GM23338 (cell line): Measurements from ENCODE around the gene PLD1. TPM values are rescaled to one million over a fixed set of nuclear protein-coding genes. Genes with fewer than 3 reads are reported as not detected.

ENCODE experiments used
- ATAC-seq: fragments of 200-7000 bp; cut with Tn5 transposase; 3 replicates; pipeline ENCODE4 v1.9.1; 2020
- DNase-seq: peaks from one replicate; pipeline ENCODE4 v3.0.0-alpha.2; 2015; ENCODE audit warnings: low spot score
- H2AFZ ChIP-seq: fragments of 200-600 bp; sonication (generic); 2 replicates; pipeline ENCODE4 v1.8.0; 2016; ENCODE audit warnings: antibody characterized with exemption, mild to moderate bottlenecking, moderate library complexity
- H3F3A ChIP-seq: fragments of 200-600 bp; sonication (generic); replicated peaks from 2 replicates; pipeline ENCODE4 v1.8.0; 2017; ENCODE audit warnings: antibody characterized with exemption, mixed run types, low read depth
- H3K27ac ChIP-seq: fragments of 200-600 bp; sonication (generic); 2 replicates; pipeline ENCODE4 v1.6.1; 2016; ENCODE audit warnings: low read depth
- H3K27me3 ChIP-seq: fragments of 200-600 bp; sonication (generic); 2 replicates; pipeline ENCODE4 v1.8.0; 2016; ENCODE audit warnings: mild to moderate bottlenecking, mixed run types, moderate library complexity; ENCODE audit not compliant: insufficient read depth
- H3K36me3 ChIP-seq: fragments of 200-600 bp; sonication (generic); 2 replicates; pipeline ENCODE4 v1.8.0; 2016; ENCODE audit warnings: mild to moderate bottlenecking; ENCODE audit not compliant: insufficient read depth
- H3K4me1 ChIP-seq: fragments of 200-600 bp; sonication (generic); 2 replicates; pipeline ENCODE4 v1.8.0; 2016; ENCODE audit warnings: mild to moderate bottlenecking, moderate library complexity; ENCODE audit not compliant: insufficient read depth
- H3K4me2 ChIP-seq: fragments of 200-600 bp; sonication (generic); 2 replicates; pipeline ENCODE4 v1.7.1; 2017; ENCODE audit warnings: mixed run types
- H3K4me3 ChIP-seq: fragments of 200-600 bp; sonication (generic); 2 replicates; pipeline ENCODE4 v1.6.1; 2016; ENCODE audit warnings: mixed run types
- H3K79me2 ChIP-seq: fragments of 200-600 bp; sonication (generic); replicated peaks from 2 replicates; pipeline ENCODE4 v1.8.0; 2017; ENCODE audit warnings: mild to moderate bottlenecking; ENCODE audit not compliant: insufficient read depth
- H3K9me2 ChIP-seq: fragments of 200-600 bp; sonication (generic); 2 replicates; pipeline ENCODE4 v1.8.0; 2017; ENCODE audit not compliant: insufficient read depth
- H4K20me1 ChIP-seq: fragments of 200-600 bp; sonication (generic); replicated peaks from 2 replicates; pipeline ENCODE4 v1.8.0; 2017; ENCODE audit warnings: mild to moderate bottlenecking; ENCODE audit not compliant: insufficient read depth
- H3K27ac Mint-ChIP-seq: 2 replicates; pipeline ENCODE4 v1.8.0; 2020; ENCODE audit warnings: inconsistent platforms, mild to moderate bottlenecking, moderate library complexity, mixed read lengths
- H3K27me3 Mint-ChIP-seq: 3 replicates; pipeline ENCODE4 v1.8.0; 2022; ENCODE audit warnings: low read depth, mild to moderate bottlenecking, moderate library complexity, mixed read lengths, inconsistent platforms; ENCODE audit not compliant: insufficient read depth, poor library complexity
- H3K36me3 Mint-ChIP-seq: 3 replicates; pipeline ENCODE4 v1.8.0; 2021; ENCODE audit warnings: low read depth, mild to moderate bottlenecking, inconsistent platforms, moderate library complexity, mixed read lengths
- H3K4me1 Mint-ChIP-seq: 3 replicates; pipeline ENCODE4 v1.8.0; 2020; ENCODE audit warnings: mild to moderate bottlenecking, inconsistent platforms, mixed read lengths
- H3K4me3 Mint-ChIP-seq: 3 replicates; pipeline ENCODE4 v1.8.0; 2021; ENCODE audit warnings: moderate library complexity, mild to moderate bottlenecking, inconsistent platforms, mixed read lengths
- H3K9me3 Mint-ChIP-seq: 3 replicates; pipeline ENCODE4 v1.8.0; 2020; ENCODE audit warnings: moderate library complexity, mild to moderate bottlenecking, inconsistent platforms, mixed read lengths
- CREB1 ChIP-seq: fragments of 250-450 bp; sonication (Bioruptor Pico); IDR thresholded peaks from 2 replicates; pipeline ENCODE4 v1.5.0; 2020; ENCODE audit warnings: low read depth, mild to moderate bottlenecking, moderate library complexity
- EZH2phosphoT487 ChIP-seq: fragments of 200-600 bp; sonication (generic); IDR thresholded peaks from one replicate; pipeline ENCODE4 v1.8.1; 2018; ENCODE audit warnings: antibody characterized with exemption; ENCODE audit not compliant: unreplicated experiment
- JUNB ChIP-seq: IDR thresholded peaks from one replicate; pipeline ENCODE4 v1.6.1; 2016; ENCODE audit warnings: antibody characterized with exemption; ENCODE audit not compliant: unreplicated experiment
- POLR2AphosphoS5 ChIP-seq: IDR thresholded peaks from 2 replicates; pipeline ENCODE4 v1.6.1; 2016; ENCODE audit warnings: antibody characterized with exemption, low read depth
- STAT1 ChIP-seq: IDR thresholded peaks from one replicate; pipeline ENCODE4 v1.6.1; 2016; ENCODE audit warnings: antibody characterized with exemption; ENCODE audit not compliant: unreplicated experiment
- ZNF114 ChIP-seq: fragments of 250-450 bp; sonication (Bioruptor Pico); IDR thresholded peaks from 2 replicates; pipeline ENCODE4 v1.5.0; 2020; ENCODE audit warnings: mild to moderate bottlenecking, moderate library complexity
- ZNF331 ChIP-seq: fragments of 250-450 bp; sonication (Bioruptor Pico); IDR thresholded peaks from 2 replicates; pipeline ENCODE4 v1.5.0; 2020; ENCODE audit warnings: low read depth, mild to moderate bottlenecking, moderate library complexity
- polyA plus RNA-seq: library from polyadenylated mRNA; unstranded; fragments of >200 nt; fragmentation: Nextera tagmentation; extraction: Ambion mirVana; gene quantifications from 2 replicates; pipeline ENCODE4 v1.2.1, GENCODE V29; 2016
- total RNA-seq: library from RNA; depleted of rRNA; stranded (reverse); fragments of >200 nt; shearing (Covaris generic); gene quantifications from 2 replicates; pipeline ENCODE4 v1.2.3, GENCODE V29; 2014
- TF ChIP-seq, protein P1 (sequence below): IDR thresholded peaks from 2 replicates; pipeline ENCODE4 v1.6.1; 2016; ENCODE audit warnings: antibody characterized with exemption
- TF ChIP-seq, protein P2 (sequence below): IDR thresholded peaks from one replicate; pipeline ENCODE4 v1.6.1; 2018; ENCODE audit warnings: antibody characterized with exemption; ENCODE audit not compliant: unreplicated experiment
- TF ChIP-seq, protein P3 (sequence below): fragments of 250-450 bp; sonication (Bioruptor Pico); IDR thresholded peaks from 2 replicates; pipeline ENCODE4 v1.5.0; 2020; ENCODE audit warnings: mild to moderate bottlenecking, moderate library complexity
- TF ChIP-seq, protein P4 (sequence below), 2 experiments: fragments of 200-600 bp in 1 of 2; sonication (generic) in 1 of 2; conservative IDR thresholded peaks; 2 replicates each; pipeline versions ENCODE4 v1.5.1 to v1.6.1; 2016 to 2017; ENCODE audit warnings: antibody characterized with exemption in 2 of 2, low read depth in 2 of 2, mild to moderate bottlenecking in 2 of 2, moderate library complexity in 1 of 2

The PLD1 gene
- total and polyA plus RNA-seq, 2 experiments from 2014 or later = 1.4 to 2.2 TPM

DNA sequence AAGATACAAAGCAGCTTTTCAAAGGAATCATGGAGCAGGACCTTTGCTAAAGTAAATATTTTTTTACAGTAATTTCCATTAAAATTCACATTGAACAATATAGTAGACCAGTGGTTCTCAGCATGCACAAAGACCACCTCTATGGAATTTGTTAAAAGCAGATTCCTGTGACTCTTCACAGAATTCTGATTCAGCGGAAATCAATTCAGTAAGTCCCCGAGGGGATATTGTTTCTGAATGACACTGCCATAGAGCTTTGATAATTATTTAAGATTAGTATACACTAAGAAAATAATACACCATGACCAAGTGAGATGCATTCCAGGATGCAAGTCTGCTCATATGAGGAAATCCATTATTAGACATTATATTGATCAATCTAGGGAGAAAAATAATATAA is 188.2 kb downstream of the PLD1 start (continued):
- TF ChIP-seq, protein P1, sequence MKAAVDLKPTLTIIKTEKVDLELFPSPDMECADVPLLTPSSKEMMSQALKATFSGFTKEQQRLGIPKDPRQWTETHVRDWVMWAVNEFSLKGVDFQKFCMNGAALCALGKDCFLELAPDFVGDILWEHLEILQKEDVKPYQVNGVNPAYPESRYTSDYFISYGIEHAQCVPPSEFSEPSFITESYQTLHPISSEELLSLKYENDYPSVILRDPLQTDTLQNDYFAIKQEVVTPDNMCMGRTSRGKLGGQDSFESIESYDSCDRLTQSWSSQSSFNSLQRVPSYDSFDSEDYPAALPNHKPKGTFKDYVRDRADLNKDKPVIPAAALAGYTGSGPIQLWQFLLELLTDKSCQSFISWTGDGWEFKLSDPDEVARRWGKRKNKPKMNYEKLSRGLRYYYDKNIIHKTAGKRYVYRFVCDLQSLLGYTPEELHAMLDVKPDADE = no peak
- no peak for TF ChIP-seq ZNF114 (CRISPR knock-in tag)

DNA sequence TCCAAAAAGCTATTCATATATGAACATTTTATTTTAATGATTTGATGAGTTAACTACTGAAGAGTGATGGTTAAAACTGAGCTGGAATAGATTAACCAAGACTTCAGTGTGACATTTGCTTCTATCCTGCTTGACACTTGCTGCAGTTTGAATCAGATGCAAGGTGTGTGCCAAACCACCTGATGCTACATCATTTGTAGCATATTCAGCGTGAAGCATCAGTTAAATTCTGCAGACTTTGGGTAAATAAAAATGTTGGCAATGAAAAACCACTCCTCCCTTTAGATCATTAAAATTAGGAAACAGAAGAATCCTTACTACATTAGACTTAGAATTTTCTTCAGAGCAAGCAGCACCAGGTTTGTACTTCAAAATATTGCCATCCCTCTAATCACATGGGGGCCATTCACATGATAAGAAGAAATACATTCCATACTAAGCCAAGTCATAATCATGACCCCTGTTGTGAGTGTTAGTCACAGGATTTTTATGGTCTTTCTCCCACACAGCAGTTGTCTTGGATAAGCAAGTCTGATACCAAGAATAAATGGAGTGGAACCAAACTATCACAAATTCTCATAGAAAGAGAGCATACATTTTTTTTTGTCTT is 189.4 kb downstream of the PLD1 start:
- Histone ChIP-seq H4K20me1 (no peaks in the 10 kb centered on the region), H3K79me2 (no peaks in the 10 kb centered on the region), H3K36me3 (peaks cover 4% of the 10 kb centered on the region; the same call in 1 of the 2 replicates), H3K9me2 (no peaks in the 10 kb centered on the region), H3F3A (no peaks in the 10 kb centered on the region), H3K27ac (no peak overlapping the region), H3K4me2 (no peak overlapping the region), H3K4me3 (no peak overlapping the region), H3K27me3 (no peaks in the 10 kb centered on the region), H3K4me1 (no peaks in the 10 kb centered on the region), H2AFZ (no peak overlapping the region)
- ATAC-seq (no peak), DNase-seq (no peak)
- Mint-ChIP-seq H3K36me3 (peaks cover 20% of the 10 kb centered on the region), H3K27ac (no peak overlapping the region), H3K4me3 (no peak overlapping the region), H3K27me3 (peaks cover 2% of the 10 kb centered on the region), H3K4me1 (no peaks in the 10 kb centered on the region), H3K9me3 (peaks cover 26% of the 10 kb centered on the region)
- TF ChIP-seq ZNF331 (CRISPR knock-in tag) (no peak), CREB1 (CRISPR knock-in tag) (no peak), STAT1 (no peak), ZNF114 (CRISPR knock-in tag) (no peak), EZH2phosphoT487 (no peak), JUNB (no peak), POLR2AphosphoS5 (no peak)
- TF ChIP-seq, protein P1 = no peak
- TF ChIP-seq, protein P2, sequence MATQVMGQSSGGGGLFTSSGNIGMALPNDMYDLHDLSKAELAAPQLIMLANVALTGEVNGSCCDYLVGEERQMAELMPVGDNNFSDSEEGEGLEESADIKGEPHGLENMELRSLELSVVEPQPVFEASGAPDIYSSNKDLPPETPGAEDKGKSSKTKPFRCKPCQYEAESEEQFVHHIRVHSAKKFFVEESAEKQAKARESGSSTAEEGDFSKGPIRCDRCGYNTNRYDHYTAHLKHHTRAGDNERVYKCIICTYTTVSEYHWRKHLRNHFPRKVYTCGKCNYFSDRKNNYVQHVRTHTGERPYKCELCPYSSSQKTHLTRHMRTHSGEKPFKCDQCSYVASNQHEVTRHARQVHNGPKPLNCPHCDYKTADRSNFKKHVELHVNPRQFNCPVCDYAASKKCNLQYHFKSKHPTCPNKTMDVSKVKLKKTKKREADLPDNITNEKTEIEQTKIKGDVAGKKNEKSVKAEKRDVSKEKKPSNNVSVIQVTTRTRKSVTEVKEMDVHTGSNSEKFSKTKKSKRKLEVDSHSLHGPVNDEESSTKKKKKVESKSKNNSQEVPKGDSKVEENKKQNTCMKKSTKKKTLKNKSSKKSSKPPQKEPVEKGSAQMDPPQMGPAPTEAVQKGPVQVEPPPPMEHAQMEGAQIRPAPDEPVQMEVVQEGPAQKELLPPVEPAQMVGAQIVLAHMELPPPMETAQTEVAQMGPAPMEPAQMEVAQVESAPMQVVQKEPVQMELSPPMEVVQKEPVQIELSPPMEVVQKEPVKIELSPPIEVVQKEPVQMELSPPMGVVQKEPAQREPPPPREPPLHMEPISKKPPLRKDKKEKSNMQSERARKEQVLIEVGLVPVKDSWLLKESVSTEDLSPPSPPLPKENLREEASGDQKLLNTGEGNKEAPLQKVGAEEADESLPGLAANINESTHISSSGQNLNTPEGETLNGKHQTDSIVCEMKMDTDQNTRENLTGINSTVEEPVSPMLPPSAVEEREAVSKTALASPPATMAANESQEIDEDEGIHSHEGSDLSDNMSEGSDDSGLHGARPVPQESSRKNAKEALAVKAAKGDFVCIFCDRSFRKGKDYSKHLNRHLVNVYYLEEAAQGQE = no peak
- TF ChIP-seq, protein P3, sequence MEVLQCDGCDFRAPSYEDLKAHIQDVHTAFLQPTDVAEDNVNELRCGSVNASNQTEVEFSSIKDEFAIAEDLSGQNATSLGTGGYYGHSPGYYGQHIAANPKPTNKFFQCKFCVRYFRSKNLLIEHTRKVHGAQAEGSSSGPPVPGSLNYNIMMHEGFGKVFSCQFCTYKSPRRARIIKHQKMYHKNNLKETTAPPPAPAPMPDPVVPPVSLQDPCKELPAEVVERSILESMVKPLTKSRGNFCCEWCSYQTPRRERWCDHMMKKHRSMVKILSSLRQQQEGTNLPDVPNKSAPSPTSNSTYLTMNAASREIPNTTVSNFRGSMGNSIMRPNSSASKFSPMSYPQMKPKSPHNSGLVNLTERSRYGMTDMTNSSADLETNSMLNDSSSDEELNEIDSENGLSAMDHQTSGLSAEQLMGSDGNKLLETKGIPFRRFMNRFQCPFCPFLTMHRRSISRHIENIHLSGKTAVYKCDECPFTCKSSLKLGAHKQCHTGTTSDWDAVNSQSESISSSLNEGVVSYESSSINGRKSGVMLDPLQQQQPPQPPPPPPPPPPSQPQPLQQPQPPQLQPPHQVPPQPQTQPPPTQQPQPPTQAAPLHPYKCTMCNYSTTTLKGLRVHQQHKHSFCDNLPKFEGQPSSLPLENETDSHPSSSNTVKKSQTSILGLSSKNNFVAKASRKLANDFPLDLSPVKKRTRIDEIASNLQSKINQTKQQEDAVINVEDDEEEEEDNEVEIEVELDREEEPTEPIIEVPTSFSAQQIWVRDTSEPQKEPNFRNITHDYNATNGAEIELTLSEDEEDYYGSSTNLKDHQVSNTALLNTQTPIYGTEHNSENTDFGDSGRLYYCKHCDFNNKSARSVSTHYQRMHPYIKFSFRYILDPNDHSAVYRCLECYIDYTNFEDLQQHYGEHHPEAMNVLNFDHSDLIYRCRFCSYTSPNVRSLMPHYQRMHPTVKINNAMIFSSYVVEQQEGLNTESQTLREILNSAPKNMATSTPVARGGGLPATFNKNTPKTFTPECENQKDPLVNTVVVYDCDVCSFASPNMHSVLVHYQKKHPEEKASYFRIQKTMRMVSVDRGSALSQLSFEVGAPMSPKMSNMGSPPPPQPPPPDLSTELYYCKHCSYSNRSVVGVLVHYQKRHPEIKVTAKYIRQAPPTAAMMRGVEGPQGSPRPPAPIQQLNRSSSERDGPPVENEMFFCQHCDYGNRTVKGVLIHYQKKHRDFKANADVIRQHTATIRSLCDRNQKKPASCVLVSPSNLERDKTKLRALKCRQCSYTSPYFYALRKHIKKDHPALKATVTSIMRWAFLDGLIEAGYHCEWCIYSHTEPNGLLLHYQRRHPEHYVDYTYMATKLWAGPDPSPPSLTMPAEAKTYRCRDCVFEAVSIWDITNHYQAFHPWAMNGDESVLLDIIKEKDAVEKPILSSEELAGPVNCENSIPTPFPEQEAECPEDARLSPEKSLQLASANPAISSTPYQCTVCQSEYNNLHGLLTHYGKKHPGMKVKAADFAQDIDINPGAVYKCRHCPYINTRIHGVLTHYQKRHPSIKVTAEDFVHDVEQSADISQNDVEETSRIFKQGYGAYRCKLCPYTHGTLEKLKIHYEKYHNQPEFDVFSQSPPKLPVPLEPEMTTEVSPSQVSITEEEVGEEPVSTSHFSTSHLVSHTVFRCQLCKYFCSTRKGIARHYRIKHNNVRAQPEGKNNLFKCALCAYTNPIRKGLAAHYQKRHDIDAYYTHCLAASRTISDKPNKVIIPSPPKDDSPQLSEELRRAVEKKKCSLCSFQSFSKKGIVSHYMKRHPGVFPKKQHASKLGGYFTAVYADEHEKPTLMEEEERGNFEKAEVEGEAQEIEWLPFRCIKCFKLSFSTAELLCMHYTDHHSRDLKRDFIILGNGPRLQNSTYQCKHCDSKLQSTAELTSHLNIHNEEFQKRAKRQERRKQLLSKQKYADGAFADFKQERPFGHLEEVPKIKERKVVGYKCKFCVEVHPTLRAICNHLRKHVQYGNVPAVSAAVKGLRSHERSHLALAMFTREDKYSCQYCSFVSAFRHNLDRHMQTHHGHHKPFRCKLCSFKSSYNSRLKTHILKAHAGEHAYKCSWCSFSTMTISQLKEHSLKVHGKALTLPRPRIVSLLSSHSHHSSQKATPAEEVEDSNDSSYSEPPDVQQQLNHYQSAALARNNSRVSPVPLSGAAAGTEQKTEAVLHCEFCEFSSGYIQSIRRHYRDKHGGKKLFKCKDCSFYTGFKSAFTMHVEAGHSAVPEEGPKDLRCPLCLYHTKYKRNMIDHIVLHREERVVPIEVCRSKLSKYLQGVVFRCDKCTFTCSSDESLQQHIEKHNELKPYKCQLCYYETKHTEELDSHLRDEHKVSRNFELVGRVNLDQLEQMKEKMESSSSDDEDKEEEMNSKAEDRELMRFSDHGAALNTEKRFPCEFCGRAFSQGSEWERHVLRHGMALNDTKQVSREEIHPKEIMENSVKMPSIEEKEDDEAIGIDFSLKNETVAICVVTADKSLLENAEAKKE (CRISPR knock-in tag) = no peak
- TF ChIP-seq, protein P4, sequence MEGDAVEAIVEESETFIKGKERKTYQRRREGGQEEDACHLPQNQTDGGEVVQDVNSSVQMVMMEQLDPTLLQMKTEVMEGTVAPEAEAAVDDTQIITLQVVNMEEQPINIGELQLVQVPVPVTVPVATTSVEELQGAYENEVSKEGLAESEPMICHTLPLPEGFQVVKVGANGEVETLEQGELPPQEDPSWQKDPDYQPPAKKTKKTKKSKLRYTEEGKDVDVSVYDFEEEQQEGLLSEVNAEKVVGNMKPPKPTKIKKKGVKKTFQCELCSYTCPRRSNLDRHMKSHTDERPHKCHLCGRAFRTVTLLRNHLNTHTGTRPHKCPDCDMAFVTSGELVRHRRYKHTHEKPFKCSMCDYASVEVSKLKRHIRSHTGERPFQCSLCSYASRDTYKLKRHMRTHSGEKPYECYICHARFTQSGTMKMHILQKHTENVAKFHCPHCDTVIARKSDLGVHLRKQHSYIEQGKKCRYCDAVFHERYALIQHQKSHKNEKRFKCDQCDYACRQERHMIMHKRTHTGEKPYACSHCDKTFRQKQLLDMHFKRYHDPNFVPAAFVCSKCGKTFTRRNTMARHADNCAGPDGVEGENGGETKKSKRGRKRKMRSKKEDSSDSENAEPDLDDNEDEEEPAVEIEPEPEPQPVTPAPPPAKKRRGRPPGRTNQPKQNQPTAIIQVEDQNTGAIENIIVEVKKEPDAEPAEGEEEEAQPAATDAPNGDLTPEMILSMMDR (conservative IDR thresholded peaks at IDR 0.05; ENCODE audit: low read depth in 2 of 2) = no peak
